DOHH2 (cell line): ENCODE results near the gene CCNL2.

Experiments
- CTCF ChIP-seq: fragments of 200-600 bp; sonication (generic); IDR thresholded peaks from one replicate; pipeline ENCODE4 v1.5.1; 2014; ENCODE audit warnings: antibody characterized with exemption, mild to moderate bottlenecking, low read depth, low read length; ENCODE audit not compliant: poor library complexity, severe bottlenecking
- EZH2phosphoT487 ChIP-seq: fragments of 200-600 bp; sonication (generic); IDR thresholded peaks from 2 replicates; pipeline ENCODE4 v1.6.1; 2017; ENCODE audit warnings: borderline replicate concordance, mild to moderate bottlenecking, antibody characterized with exemption, low read length, moderate library complexity, mixed read lengths

DNA sequence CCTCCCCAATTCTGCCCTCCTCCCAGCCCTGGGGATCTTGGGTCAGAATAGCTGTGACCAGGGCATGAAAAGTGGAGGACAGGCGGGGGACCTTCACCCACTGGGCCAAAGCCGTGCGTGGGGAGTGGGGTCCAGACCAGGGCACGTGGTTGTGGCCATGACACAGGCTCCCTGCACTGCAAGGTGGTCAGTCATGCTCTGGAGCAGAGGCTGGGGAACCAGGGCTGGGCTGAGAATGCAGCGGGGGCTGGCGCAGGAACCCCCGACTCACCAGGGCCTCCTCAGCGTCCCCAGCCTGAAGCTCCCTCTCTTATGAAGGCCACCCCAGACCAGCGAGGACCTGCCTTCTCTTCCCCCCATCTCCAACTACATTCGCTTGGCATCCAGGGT, 52.6 kb downstream of the CCNL2 start:
- TF ChIP-seq CTCF (no peak), EZH2phosphoT487 (no peak)
